NCI-H2227 treated with DMSO at 0.1 percent for 48 hours (cell line): ENCODE measurements around the gene TPRG1.

ENCODE experiments used
- DNase-seq: peaks from one replicate; lab custom pipeline; 2025; lab: John Stamatoyannopoulos, UW

Gene TPRG1

GRCh38 chr3:189282189-189282588 lies 110.4 kb downstream of the TPRG1 start:
- DNase-seq = no peak

GRCh38 chr3:189282741-189283140 lies 111.0 kb downstream of the TPRG1 start:
- no peak for DNase-seq

DNA sequence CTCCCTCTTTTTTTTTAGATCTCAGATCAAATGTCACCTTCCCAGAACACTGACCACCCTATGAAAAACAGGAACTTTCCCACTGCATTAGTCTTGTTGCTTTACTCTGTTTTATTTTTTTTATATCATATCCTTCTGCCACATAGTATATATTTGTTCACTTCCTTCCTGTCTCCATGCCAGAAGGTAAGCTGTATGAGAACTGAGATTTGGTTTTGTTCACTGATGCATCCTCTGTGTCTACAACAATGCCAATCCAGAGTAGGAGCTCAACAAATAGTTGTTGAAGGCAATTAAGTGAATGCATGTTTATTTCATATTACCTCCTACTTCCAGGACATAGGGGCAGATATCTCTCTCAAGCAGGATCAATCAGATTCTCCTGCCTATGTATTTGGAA lies 114.4 kb downstream of the TPRG1 start:
- DNase-seq = no peak

DNA sequence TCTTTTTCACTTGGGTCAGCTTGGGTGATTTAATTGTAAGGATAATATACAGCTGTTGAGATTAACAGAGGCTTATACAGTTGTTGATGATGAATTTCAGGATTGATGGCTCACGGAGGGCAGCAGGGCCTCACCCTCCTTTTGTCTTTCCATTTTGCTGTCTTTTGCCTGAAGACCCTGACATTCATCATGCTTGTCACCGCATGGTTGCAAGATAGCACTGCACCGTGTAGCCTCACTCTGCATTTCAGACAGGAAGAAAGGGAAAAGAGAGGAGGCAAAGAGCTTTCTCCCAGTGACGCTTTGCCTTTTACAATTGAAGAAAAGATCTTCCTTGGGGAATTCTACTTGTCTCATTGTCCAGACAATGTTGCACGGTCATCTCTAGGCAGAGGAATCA lies 115.1 kb downstream of the TPRG1 start:
- DNase-seq = no peak

- DNase-seq = no peak
Measured at GRCh38 chr3:189288348-189289235, 116.8 kb downstream of the TPRG1 start.

- DNase-seq = no peak
Measured at GRCh38 chr3:189289251-189289650, 117.5 kb downstream of the TPRG1 start.

GRCh38 chr3:189292667-189293484 lies 121.1 kb downstream of the TPRG1 start:
- no peak for DNase-seq

DNA sequence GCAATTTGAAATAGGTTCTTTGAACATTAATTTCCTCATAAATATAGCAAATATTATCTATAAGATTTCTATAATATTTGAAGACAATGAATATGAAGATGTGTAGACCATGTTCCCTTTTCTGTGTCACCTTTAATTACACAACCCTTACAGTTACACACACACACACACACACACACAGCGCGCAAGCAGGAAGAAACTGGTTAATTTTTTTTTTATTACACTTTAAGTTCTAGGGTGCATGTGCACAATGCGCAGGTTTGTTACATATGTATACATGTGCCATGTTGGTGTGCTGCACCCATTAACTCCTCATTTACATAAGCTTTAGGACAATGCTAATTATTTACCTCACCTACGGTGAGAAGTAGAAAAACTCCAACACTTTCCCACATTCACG lies 122.9 kb downstream of the TPRG1 start:
- no peak for DNase-seq

GRCh38 chr3:189295089-189295488 lies 123.3 kb downstream of the TPRG1 start:
- no peak for DNase-seq

DNA sequence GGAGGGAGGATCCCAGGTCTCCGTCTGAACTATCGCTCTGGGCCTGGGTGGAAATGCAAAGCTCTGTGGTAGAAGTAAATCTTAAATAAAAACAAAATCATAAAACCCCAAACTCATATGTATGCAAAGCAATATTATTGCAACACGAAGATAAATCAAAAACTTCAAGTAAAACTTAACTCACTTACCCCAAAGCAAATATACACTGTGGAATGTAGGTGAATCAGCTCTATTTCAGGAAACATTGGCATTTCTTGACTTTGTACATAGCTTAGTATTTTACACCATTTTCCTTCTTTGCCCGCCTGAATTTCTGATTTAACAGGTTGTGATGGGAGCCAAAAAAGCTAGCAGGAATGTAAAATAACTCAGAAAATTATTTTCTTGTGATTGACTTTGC lies 126.2 kb downstream of the TPRG1 start:
- no peak for DNase-seq

DNA sequence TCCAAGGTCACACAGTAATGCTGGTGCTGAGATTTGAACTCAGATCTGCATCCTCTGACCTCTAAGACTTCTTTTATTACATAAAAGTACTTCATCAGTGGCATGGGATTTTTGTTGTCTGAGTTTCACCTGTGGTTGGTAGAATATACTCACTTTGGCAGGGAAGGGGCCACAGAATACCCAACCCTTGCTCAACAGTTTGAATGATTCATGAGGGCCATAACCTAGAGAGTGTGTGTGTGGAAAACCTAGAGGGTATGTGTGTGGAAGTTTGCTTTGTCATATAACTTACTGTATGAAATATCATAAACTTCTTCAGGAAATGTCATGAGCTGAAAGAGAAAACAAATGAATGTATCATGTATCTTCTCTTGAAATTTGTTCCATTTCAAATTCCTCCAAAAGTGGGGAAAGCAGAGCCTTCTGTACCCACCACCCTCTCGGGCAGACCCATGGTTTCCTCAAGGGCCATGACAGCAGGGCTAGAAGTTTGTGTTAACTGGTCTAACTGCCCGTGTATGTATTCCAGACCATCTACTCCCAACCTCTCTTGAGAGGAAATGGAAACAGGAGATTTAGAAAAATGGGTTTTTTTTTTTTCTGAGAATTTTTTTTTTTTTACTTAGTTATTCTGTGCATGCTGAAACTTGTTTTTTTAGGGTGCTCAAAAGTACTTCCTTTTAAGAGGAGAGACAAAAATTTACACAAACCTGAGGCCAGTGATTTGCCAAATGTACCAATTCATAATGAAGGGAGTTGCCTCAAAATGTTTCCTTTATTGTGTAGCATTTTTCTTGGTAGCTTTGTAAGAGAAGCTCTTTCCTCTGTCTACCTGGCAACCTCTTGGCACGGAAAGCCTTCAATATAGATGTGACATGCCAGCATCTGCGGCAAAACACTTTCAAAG lies 127.0 kb downstream of the TPRG1 start:
- no peak for DNase-seq

DNA sequence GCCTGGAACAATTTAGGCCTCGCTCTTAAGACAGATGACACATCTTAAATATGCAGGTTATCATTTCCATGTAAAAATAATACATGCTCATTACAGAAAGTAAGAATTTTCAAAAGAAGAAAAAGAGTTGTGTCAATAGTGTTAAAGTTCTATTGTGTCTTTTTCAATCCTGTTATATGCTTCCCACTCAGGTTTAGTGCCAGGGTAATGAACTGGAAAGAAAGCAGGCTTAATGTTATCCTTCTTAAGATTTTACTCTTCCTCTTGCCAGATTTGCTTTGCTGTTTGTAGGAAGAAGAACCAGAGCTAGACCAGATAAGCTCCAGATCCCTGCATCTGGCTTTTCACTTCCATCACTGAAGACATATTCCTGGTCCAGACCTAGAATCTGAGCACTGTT lies 128.6 kb downstream of the TPRG1 start:
- no peak for DNase-seq

DNA sequence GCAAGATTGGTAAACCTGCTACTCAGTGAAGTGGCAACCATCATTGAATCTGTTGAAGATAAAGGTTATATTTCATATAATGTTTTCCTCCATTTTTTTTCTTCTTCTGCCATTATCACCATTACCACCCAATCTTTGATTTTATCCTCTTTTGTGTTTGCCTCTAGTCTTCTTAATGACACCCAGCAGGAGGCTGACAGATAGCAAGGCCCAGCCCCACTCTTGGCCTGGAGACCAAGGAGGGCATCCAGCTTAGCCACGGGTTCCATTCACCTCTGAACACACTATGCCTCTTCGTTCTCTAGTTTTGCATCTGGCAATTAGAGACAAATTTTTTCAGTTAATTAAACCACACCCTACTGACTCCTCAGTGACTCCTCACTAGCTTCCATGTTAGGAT lies 129.7 kb downstream of the TPRG1 start:
- DNase-seq = no peak

- DNase-seq = no peak
Measured at GRCh38 chr3:189303584-189303983, 131.8 kb downstream of the TPRG1 start.

DNA sequence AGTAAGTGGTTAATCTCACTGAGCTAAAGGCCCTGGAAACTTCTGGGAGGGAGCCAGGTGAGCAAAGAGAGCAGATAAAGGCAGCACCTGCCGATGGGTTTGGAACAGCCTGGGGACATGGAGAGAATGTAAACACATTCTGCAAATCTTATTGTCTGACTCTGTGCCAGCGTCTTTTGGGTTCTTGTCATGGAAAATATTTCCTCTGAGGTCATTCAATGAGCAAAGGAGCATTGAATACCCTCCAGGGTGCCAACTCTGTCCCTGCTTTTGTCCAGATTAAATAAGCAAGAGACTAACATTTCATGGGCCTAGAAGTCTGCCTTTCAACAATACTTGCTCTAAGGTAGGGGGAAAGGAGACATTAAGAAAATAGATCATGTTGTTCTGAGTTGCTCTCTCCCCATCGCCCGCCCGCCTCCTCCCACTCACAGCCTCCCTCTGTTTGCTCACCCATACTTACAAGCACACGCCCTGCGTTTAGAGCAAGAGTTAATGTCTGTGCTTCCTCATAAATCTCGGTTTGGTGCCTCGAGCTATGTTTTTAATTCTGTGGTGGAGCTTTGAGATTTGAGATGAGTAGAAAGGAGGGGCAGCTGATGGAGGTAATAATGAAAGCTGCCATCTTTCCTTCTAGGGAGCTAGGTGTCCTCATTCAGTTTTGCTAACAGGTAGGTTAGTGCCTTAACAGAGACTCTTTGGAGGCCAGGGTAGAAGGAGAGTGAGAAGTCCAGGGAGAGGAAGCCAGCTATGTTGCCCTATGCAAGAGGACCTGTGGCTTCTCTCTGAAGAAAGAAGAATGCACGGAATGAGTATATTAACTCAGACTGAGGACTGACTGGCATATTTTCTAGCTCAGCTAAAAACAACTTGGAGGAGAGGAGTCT lies 132.9 kb downstream of the TPRG1 start:
- no peak for DNase-seq

- no peak for DNase-seq
Measured at GRCh38 chr3:189305412-189305811, 133.6 kb downstream of the TPRG1 start.

- DNase-seq = no peak
Measured at GRCh38 chr3:189307963-189308362, 136.2 kb downstream of the TPRG1 start.

GRCh38 chr3:189308608-189309007 lies 136.8 kb downstream of the TPRG1 start:
- no peak for DNase-seq

- no peak for DNase-seq
Measured at GRCh38 chr3:189309400-189309975, 137.7 kb downstream of the TPRG1 start.

DNA sequence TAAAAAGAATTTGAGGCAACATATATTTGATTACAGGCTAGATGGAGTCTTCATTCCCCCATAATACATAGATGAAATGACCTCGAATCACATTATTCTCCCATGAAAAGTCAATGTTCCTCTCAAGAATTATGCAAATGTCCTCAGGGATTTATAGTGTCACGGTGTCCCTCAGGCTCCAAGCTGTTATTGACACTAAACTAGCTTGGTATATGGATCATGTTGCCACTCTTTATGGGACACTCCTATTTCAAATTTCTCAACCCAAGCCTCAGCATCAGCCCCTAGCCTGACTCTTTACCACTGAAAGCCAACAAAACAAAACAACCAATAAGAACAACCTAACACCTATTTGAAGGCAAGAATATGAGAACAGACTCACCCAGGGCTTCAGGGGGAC lies 139.8 kb downstream of the TPRG1 start:
- no peak for DNase-seq

DNA sequence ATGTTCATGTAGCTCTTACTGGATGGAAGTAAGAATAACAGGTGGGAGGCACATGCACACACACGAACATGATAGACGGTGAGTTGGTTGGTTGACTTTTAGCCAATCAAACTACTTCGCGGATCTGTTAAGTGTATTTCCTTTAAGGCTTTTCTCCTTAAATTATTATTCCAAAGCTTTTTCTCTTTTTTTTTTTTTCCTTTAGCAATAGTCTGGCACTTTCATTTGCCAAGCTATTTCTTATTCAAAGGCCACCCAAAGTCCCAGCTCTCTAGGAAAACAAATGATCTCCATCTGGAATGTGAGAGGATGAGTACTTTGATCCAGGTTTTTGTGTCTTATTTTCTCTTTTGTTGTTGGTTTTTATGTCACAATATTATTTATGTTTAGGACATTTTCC lies 141.1 kb downstream of the TPRG1 start:
- no peak for DNase-seq
